Brain pericyte (primary cell): Measurements from ENCODE around the gene HSD17B3.
"Not testable (repeated sequence)": the region's sequence is repeated elsewhere in the genome, so short reads cannot be mapped to it uniquely, and the experiment has no call there.

Experiments used
- DNase-seq: peaks from one replicate; pipeline ENCODE4 v3.0.0-alpha.2; 2012; ENCODE audit warnings: low read depth, low spot score

Gene HSD17B3

GRCh38 chr9:96195541-96195940 lies 106.4 kb downstream of the HSD17B3 start:
- no peak for DNase-seq

DNA sequence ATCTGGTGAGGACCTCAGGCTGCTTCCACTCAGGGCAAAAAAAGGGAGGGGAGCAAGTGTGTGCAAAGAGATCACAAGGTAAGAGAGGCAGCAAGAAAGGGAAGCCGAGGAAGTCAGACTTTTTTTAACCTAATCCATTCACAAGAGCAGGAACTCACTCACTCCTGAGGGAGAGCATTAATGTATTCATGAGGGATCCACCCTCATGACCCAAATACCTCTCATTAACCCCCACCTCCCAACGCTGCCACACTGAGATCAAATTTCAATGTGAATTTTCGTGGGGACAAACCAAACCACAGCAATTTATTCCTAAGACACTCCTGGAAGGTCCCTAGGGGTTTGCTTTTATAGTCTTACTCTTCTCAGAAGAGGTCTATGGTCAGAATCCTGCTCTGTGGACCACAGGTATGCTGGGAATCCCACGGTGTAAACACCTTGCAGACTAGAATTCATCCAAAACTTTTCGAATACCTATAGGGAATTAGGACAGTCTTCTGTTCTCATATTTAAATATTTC lies 108.7 kb downstream of the HSD17B3 start:
- no peak for DNase-seq

DNA sequence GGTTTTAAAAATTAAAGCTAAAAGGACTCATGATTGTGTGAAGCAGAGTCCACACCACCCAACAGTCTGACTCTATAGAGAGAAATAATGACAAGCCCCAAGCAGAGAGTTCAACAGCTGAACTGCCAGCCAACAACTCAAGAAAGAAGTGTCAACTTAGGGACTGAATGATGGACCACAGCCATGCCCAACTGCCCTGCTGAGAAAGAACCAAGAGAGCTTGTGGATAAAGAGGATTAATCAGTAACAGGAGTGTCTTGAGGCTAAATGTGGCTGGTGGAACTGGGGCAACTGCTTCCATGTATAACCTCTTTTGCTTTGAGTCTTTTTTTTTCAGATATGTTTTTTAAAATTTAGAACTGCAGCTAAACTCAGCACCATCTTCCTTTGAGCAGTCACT lies 109.3 kb downstream of the HSD17B3 start:
- no peak for DNase-seq

- DNase-seq = no peak
Observed at GRCh38 chr9:96189995-96190394, 112.0 kb downstream of the HSD17B3 start.

- DNase-seq = not testable (repeated sequence)
Observed at GRCh38 chr9:96189581-96189980, 112.4 kb downstream of the HSD17B3 start.

DNA sequence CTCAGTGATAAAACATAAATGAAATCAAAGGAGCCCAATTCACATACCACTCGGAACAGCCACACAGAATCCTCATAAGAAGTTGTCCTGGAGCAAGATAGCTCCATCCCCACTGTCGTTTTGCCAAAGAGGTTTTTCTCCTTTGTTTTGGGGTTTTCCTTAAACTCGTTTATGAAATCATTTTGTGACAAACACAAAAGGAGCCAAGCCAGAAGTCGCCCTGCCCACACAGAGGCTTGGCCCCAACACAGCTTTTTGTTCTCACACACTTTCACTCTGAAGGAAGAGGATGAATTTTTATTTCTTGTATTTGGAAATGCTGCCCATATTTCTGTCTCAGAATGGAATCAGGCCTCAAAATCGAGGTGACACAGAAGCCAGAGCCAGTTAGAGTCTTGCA lies 113.4 kb downstream of the HSD17B3 start:
- no peak for DNase-seq

- no peak for DNase-seq
Observed at GRCh38 chr9:96187151-96187555, 114.8 kb downstream of the HSD17B3 start.

GRCh38 chr9:96186591-96187011 lies 115.4 kb downstream of the HSD17B3 start:
- no peak for DNase-seq

- no peak for DNase-seq
Observed at GRCh38 chr9:96185518-96186156, 116.3 kb downstream of the HSD17B3 start.
